ENCODE measurements around the gene NOC4L.

The NOC4L gene

DNA sequence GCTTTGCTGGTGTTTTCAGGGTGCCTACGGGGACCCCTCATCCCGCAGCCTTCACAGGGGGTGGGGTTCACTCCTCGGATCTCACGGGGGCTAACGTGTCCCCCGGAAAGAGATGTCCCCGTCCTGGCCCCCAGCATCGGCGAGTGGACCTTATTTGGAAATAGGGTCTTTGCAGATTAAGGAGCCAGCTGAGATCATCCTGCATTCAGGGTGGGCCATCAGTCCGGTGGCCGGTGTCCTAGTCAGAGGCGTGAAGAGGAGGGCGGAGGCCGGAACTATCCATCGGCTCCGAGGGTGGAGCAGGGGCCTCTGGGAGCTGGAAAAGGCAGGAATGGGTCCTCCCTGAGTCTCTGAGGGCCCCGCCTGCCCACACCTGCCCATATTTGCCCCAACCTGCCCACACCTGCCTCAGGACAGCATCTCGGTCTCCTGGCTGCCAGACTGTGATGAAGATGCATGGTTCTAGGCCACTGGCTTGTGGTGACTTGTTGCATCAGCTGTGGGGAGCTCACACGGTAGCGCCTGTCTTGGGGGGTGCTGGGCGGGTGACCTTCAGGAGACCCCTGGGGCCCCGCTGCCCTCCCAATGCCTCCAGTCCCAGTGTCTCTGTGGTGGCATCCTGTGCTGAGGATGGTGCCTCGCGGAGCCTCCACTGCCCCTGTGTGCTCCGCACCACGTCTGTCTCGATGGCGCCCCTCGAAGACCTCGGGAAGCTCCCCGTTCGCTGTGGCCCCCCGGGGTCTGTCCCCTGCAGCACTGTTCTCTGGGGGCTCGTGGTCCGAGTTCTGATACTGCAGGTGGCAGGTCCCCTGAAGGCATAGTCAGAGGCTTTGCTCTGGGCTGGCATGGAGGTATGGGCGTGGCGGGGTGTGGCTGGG is 14.7 kb downstream of the NOC4L start:
- DNase-seq = no peak

GRCh38 chr12:132159555-132160003 is 15.3 kb downstream of the NOC4L start:
- no peak for DNase-seq

DNA sequence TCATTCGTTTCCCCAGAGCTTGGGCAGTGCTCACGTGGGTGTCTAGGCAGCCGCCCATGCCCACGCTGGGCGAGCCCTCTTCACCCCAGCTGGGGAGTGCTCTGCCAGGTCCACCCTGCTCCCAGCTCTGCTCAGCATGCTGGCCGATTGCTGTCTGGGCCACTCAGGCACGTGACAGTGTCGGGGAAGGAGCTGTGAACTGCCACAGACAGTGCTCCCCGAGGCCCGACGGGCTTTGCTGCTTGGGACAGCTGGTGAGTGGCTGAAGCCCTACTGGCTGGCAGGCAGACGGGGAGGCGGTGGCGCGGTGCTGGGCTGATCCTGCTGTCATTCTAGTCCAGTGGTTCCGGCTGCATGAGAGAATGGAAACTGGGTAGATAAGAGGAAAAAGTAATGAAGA is 15.8 kb downstream of the NOC4L start:
- no peak for DNase-seq

GRCh38 chr12:132160601-132161035 is 16.4 kb downstream of the NOC4L start:
- no peak for DNase-seq

GRCh38 chr12:132161036-132161781 is 17.0 kb downstream of the NOC4L start:
- DNase-seq = no peak

- no peak for DNase-seq
Observed at GRCh38 chr12:132161796-132162507, 17.7 kb downstream of the NOC4L start.

DNA sequence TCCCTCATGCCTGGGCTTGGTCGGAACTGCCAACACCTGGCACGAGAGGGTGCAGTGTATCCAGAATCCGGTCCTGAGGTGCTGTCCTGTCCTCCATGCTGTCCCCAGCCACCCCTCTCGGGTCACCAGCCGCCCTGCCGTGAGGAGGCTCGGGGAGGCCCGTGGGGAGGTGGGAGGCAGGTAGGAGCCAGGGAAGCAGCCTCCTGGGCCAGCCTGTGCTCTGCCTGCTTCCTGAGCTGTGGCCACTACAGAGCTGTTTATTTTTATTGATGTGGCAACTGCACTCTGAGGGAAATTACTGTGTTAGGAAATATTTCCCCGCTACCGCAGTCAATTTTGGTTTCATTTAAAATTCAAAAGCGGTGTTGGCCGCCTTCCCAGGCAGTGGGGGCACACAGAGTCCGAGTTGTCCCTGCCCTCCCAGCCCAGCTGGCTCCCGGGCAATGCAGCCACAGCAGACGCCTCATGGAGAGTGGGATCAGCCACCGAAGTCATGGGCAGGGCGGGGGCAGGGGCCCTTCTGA is 18.3 kb downstream of the NOC4L start:
- peak; percentile 86 for DNase-seq

- no peak for DNase-seq
Observed at GRCh38 chr12:132163041-132163910, 19.0 kb downstream of the NOC4L start.

DNA sequence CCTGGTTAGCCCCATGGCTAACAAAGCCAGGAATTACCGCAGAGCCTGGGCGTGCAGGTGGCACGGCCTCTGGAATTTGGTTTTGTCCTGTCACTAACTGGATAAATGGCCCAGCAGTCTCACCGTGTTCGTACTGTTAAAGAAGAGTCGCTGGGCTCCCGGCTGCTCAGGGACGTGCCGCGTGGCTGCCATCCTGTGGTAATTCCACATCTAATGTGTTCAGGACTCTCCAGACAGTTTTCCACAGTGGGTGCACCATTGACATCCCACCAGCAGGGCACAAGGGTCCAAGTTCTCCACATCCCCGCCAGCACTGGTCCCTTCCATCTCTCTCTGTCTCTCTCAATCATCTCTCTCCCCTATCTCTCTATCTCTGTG is 19.6 kb downstream of the NOC4L start:
- no peak for DNase-seq

- DNase-seq = no peak
Observed at GRCh38 chr12:132164426-132164825, 20.2 kb downstream of the NOC4L start.

- no peak for DNase-seq
Observed at GRCh38 chr12:132165584-132165983, 21.3 kb downstream of the NOC4L start.

- DNase-seq = no peak
Observed at GRCh38 chr12:132166093-132166492, 21.8 kb downstream of the NOC4L start.

DNA sequence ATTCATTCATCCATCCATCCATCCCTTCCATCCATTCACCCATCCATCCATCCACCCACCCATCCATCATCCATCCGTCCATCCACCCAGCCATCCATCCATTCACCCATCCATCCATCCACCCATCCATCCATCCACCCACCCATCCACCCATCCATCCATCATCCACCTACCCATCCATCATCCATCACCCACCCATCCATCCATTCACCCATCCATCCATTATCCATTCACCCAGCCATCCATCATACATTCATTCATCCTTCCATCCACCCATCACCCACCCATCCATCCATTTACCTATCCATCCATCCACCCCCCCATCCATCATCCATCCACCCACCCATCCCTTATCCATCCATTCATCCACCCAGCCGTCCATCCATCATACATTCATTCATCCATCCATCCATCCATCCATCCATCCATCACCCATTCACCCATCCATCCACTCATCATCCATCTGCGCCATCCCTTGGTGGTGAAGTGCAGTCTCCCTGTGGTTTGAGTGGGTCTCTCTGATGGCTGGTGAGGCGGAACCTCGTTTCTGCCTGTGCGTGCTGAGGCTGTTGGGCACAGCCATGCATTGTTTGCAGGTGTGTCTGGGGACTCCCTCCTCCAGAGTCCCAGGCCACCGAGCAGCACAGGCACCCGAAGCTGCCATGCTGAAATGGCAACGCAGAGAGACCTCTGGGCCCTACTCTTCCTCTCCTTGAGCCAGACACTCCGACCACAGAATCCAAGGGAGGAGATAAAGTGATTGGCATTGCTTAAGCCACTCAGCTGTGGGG is 22.7 kb downstream of the NOC4L start:
- no peak for DNase-seq

DNA sequence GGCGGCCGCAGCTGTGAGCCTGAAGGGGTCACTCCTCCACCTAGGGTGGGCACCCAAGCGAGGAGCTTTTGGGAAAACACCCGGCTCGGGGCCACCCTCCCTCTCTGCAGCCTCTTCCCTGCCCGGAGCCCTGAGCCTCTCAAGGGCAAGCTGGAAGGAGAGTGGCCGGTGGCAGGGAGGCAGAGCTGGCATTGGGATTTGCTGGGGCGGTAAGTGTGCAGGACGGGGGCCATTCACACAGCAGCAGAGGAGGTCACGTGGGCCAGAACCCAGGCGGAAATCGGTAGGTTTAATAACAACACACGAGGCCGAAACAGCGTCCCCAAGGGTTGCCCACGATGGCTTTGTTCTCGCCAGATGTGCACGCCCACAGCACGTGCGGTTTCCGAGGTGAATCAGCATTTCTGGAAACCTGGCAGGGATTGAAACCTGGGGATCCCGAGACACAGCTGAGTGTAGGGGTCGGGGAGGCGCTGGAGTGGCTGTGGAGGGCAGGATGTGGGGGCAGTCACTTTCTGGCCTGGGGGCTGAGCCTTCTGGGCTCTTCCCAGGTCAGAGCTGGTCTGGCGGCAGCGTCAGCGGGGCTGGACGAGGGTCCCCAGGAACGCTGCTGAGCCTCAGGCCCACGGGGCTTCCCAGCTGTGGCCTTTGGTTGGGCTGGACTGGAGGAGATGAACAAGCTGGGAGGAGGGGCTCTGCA is 23.5 kb downstream of the NOC4L start:
- DNase-seq = no peak

DNA sequence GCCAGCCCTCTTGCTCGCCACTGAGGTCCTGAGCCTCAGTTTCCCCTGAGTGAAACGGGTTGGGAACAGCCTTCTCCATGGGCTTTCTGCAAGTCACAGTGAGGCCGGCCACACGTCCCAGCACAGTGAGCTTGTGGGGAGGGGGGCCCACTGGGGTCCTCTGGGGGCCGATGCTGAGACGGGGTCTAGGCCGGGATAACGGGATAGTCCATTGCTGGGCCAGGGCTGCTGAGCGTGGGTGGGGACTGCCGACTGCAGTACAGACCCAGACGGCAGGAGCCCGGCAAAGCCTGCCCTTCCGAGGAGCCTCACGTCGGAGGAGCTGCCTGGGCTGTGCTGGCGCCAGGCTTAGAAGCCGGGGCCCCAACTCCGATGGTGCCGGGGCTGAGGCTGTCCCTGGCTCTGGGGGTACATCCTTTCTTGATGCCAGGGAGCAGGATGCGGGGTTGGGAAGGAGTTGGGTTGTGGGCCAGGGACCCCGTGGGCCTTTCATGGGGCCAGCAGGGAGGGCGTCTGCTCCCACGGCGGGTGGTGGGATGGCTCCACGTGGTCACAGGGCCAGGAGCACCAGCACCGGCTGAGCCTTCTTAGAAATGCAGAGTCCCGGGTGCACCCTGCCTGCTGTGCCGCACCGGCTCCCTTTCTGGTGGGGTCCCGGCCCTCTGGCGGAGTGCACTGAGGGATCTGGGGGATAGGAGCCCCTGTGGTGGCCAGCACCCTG is 24.2 kb downstream of the NOC4L start:
- DNase-seq = no peak

GRCh38 chr12:132169376-132169775 is 25.1 kb downstream of the NOC4L start:
- DNase-seq = no peak

- no peak for DNase-seq
Observed at GRCh38 chr12:132170094-132170636, 25.9 kb downstream of the NOC4L start.

- DNase-seq = no peak
Observed at GRCh38 chr12:132170637-132171292, 26.5 kb downstream of the NOC4L start.
